PC-3 (cell line): ENCODE measurements around the gene CSF1R.

Experiments used
- CTCF ChIP-seq: fragments of 300-600 bp; sonication (generic); conservative IDR thresholded peaks from 2 replicates; pipeline ENCODE4 v1.5.1; 2017; ENCODE audit warnings: antibody characterized with exemption, low read depth, mild to moderate bottlenecking, low read length
- EZH2 ChIP-seq: fragments of 300-600 bp; sonication (generic); IDR thresholded peaks from one replicate; pipeline ENCODE4 v1.6.1; 2017; ENCODE audit warnings: antibody characterized with exemption, mild to moderate bottlenecking, low read length; ENCODE audit not compliant: unreplicated experiment

GRCh38 chr5:150070821-150071220 lies 15.5 kb downstream of the CSF1R start:
- TF ChIP-seq CTCF (no peak), EZH2 (no peak)
